IMR-90 (cell line): ENCODE measurements around the gene PEAK1. TPM values are rescaled to one million over a fixed set of nuclear protein-coding genes. Genes with fewer than 3 reads are reported as not detected.
A peak's percentile ranks its signal among the peaks of the same experiment; 100 is the strongest.

ENCODE experiments used
- ATAC-seq: fragments of 200-7000 bp; cut with Tn5 transposase; 2 replicates; pipeline ENCODE4 v1.9.1; 2020; ENCODE audit warnings: low read depth, mild to moderate bottlenecking, moderate library complexity
- BruUV-seq: library from RNA; stranded (reverse); fragments of 400-500 nt; replicated peaks from 2 replicates; lab custom pipeline; 2021; lab: Mats Ljungman, UMichigan
- CTCF ChIA-PET: fragments of 300-600 bp; formaldehyde crosslinking; extraction: SDS; loops from one replicate; lab custom pipeline; 2021; ENCODE audit warnings: antibody characterized with exemption; lab: Yijun Ruan, JAX
- POLR2A ChIA-PET: fragments of 300-600 bp; sonication (Branson Sonifier 250); formaldehyde crosslinking; loops from one replicate; lab custom pipeline; 2022; ENCODE audit warnings: antibody characterized with exemption; ENCODE audit not compliant: unreplicated experiment; lab: Charles Lee
- DNase-seq: peaks from one replicate; pipeline ENCODE4 v3.0.0; 2013
- H2AFZ ChIP-seq: replicated peaks from 2 replicates; pipeline ENCODE3; 2013; ENCODE audit warnings: low read length, mild to moderate bottlenecking; ENCODE audit not compliant: poor library complexity
- H2AK5ac ChIP-seq: 2 replicates; pipeline ENCODE4 v1.6.1; 2013; ENCODE audit warnings: low read depth, low read length, inconsistent platforms
- H2AK9ac ChIP-seq: replicated peaks from 2 replicates; pipeline ENCODE3; 2013; ENCODE audit warnings: mild to moderate bottlenecking, low read depth, low read length, moderate library complexity; ENCODE audit not compliant: poor library complexity
- H2BK120ac ChIP-seq: 2 replicates; pipeline ENCODE4 v1.6.1; 2013; ENCODE audit warnings: low read depth, low read length, inconsistent platforms
- H2BK15ac ChIP-seq: 3 replicates; pipeline ENCODE4 v1.6.1; 2013; ENCODE audit warnings: low read depth, low read length, inconsistent platforms
- H2BK20ac ChIP-seq: 2 replicates; pipeline ENCODE4 v1.6.1; 2013; ENCODE audit warnings: low read depth, mild to moderate bottlenecking, inconsistent platforms, low read length, moderate library complexity
- H2BK5ac ChIP-seq: 2 replicates; pipeline ENCODE4 v1.6.1; 2013; ENCODE audit warnings: mild to moderate bottlenecking, low read depth, low read length, inconsistent platforms; ENCODE audit not compliant: poor library complexity, severe bottlenecking
- H3K14ac ChIP-seq: replicated peaks from 2 replicates; pipeline ENCODE4 v1.6.1; 2013; ENCODE audit warnings: low read depth, low read length, inconsistent platforms
- H3K18ac ChIP-seq: 2 replicates; pipeline ENCODE4 v1.6.1; 2013; ENCODE audit warnings: low read depth, low read length, control low read depth
- H3K23ac ChIP-seq: 2 replicates; pipeline ENCODE4 v1.6.1; 2013; ENCODE audit warnings: low read depth, low read length, inconsistent platforms
- H3K27ac ChIP-seq: 2 replicates; pipeline ENCODE4 v1.5.1; 2013; ENCODE audit warnings: mild to moderate bottlenecking, control low read depth, low read length; ENCODE audit not compliant: insufficient read depth
- H3K27me3 ChIP-seq: 2 replicates; pipeline ENCODE4 v1.6.1; 2013; ENCODE audit warnings: low read length; ENCODE audit not compliant: control insufficient read depth, insufficient read depth
- H3K36me3 ChIP-seq: 2 replicates; pipeline ENCODE4 v1.6.1; 2013; ENCODE audit warnings: low read length, mixed read lengths; ENCODE audit not compliant: control insufficient read depth, insufficient read depth
- H3K4ac ChIP-seq: 2 replicates; pipeline ENCODE4 v1.6.1; 2013; ENCODE audit warnings: low read depth, low read length, inconsistent platforms
- H3K4me1 ChIP-seq: 2 replicates; pipeline ENCODE4 v1.6.1; 2013; ENCODE audit warnings: low read length, mixed read lengths; ENCODE audit not compliant: control insufficient read depth, insufficient read depth
- H3K4me2 ChIP-seq: 2 replicates; pipeline ENCODE4 v1.6.1; 2013; ENCODE audit warnings: low read depth, mild to moderate bottlenecking, control low read depth, low read length, moderate library complexity
- H3K4me3 ChIP-seq: 2 replicates; pipeline ENCODE4 v1.5.1; 2013; ENCODE audit warnings: low read depth, mild to moderate bottlenecking, control low read depth, low read length, moderate library complexity; ENCODE audit not compliant: insufficient read depth
- H3K56ac ChIP-seq: 2 replicates; pipeline ENCODE4 v1.6.1; 2013; ENCODE audit warnings: low read length, inconsistent platforms; ENCODE audit not compliant: insufficient read depth; ENCODE audit errors: extremely low read depth
- H3K79me1 ChIP-seq, 2 experiments: 2 replicates each; pipeline ENCODE4 v1.6.1; 2013; ENCODE audit warnings: low read length in 2 of 2, inconsistent platforms in 1 of 2, low read depth in 1 of 2
- H3K9ac ChIP-seq: 2 replicates; pipeline ENCODE4 v1.6.1; 2013; ENCODE audit warnings: low read depth, low read length, control low read depth
- H3K9me1 ChIP-seq: 2 replicates; pipeline ENCODE4 v1.6.1; 2013; ENCODE audit warnings: low read length, inconsistent platforms; ENCODE audit not compliant: insufficient read depth
- H3K9me3 ChIP-seq: 2 replicates; pipeline ENCODE4 v1.6.1; 2013; ENCODE audit warnings: low read length; ENCODE audit not compliant: control insufficient read depth, insufficient read depth
- H4K20me1 ChIP-seq: 2 replicates; pipeline ENCODE4 v1.6.1; 2013; ENCODE audit warnings: low read length, inconsistent platforms; ENCODE audit not compliant: insufficient read depth
- H4K5ac ChIP-seq: 2 replicates; pipeline ENCODE4 v1.6.1; 2013; ENCODE audit warnings: mild to moderate bottlenecking, low read depth, low read length, control low read depth
- H4K8ac ChIP-seq, 2 experiments: 2 replicates each; pipeline ENCODE4 v1.6.1; 2013; ENCODE audit warnings: low read depth in 2 of 2, low read length in 2 of 2, control low read depth in 1 of 2, inconsistent platforms in 1 of 2
- H4K91ac ChIP-seq: 2 replicates; pipeline ENCODE4 v1.6.1; 2013; ENCODE audit warnings: low read depth, low read length, inconsistent platforms; ENCODE audit not compliant: insufficient read depth
- CTCF ChIP-seq: conservative IDR thresholded peaks from 2 replicates; pipeline ENCODE4 v1.5.1; 2012; ENCODE audit warnings: mild to moderate bottlenecking, low read depth, low read length, improper control_type of control experiment
- FOS ChIP-seq: fragments of 150-350 bp; IDR thresholded peaks from 2 replicates; pipeline ENCODE4 v1.6.1; 2016; ENCODE audit warnings: low read depth, low read length
- NFE2L2 ChIP-seq: fragments of 150-350 bp; IDR thresholded peaks from 2 replicates; pipeline ENCODE4 v1.6.1; 2016; ENCODE audit warnings: low read depth, mild to moderate bottlenecking, low read length
- RAD21 ChIP-seq: IDR thresholded peaks from 2 replicates; pipeline ENCODE4 v1.6.1; 2012; ENCODE audit warnings: low read length, improper control_type of control experiment
- SMC3 ChIP-seq: fragments of 150-350 bp; IDR thresholded peaks from 2 replicates; pipeline ENCODE4 v1.6.1; 2016; ENCODE audit warnings: low read depth, mild to moderate bottlenecking, antibody characterized with exemption, low read length, moderate library complexity
- USF2 ChIP-seq: fragments of 150-350 bp; IDR thresholded peaks from 2 replicates; pipeline ENCODE4 v1.6.1; 2017; ENCODE audit warnings: mild to moderate bottlenecking, antibody characterized with exemption, low read length, low read depth
- WGBS, 2 experiments: methylation state at CpG; one replicate each; pipeline versions ENCODE4 v1.1.5 to v1.1.7; 2013; ENCODE audit warnings: missing lambda C conversion rate in 2 of 2; ENCODE audit not compliant: insufficient read length in 1 of 2; ENCODE audit errors: extremely low coverage in 2 of 2; 5-methylcytosine and 5-hydroxymethylcytosine counted together
- dilution Hi-C: fragments of 300-500 bp; cut with HindIII; formaldehyde crosslinking; loops from one replicate; pipeline ENCODE4 v1.14.3; 2018; ENCODE audit warnings: low sequenced_read_pairs; ENCODE audit not compliant: unreplicated experiment
- in situ Hi-C: fragments of 300-500 bp; cut with MboI; formaldehyde crosslinking; loops from 3 replicates; pipeline ENCODE4 v1.14.3; 2019; ENCODE audit warnings: low sequenced_read_pairs, inconsistent platforms, mixed read lengths
- intact Hi-C: fragments of 100-400 bp; cut with micrococcal nuclease; formaldehyde crosslinking; loops from 2 replicates; pipeline ENCODE4 v1.10.0; 2022
- polyA plus RNA-seq, 3 experiments: library from polyadenylated mRNA; depleted of rRNA; stranded (reverse); fragments of >200 nt; gene quantifications; 2 replicates each; pipeline ENCODE4 v1.2.3, GENCODE V29; 2012; ENCODE audit warnings: low replicate concordance in 1 of 3
- total RNA-seq: library from RNA; depleted of rRNA; stranded (reverse); fragments of >200 nt; gene quantifications from 2 replicates; pipeline ENCODE4 v1.2.3, GENCODE V29; 2012

The PEAK1 gene
- total and polyA plus RNA-seq, 2 of the 4 experiments (the other 2 are of a cell fraction) = 21.5 to 43.9 TPM

- H3K18ac ChIP-seq = no peak overlapping the region
- no peaks in the 10 kb centered on the region for H3K9me3 ChIP-seq
- H4K91ac ChIP-seq = no peak overlapping the region
- no CpG with 5 or more reads among the region's 3 CpGs for WGBS, 2 experiments
- no peak overlapping the region for H2BK120ac ChIP-seq
- no peaks in the 10 kb centered on the region for H3K27me3 ChIP-seq
- no peak overlapping the region for H3K14ac ChIP-seq
- H2BK15ac ChIP-seq = no peak overlapping the region
- no peak overlapping the region for H4K5ac ChIP-seq
- no peak overlapping the region for H2AK5ac ChIP-seq
- H3K27ac ChIP-seq = no peak overlapping the region
- H3K56ac ChIP-seq = no peak overlapping the region
- ChIA-PET POLR2A (no interaction called here), CTCF (no interaction called here)
- no peak overlapping the region for H3K4ac ChIP-seq
- H2AK9ac ChIP-seq = no peak overlapping the region
- H3K23ac ChIP-seq = no peak overlapping the region
- DNase-seq = no peak
- no peak for ATAC-seq
- peaks cover 7% of the 10 kb centered on the region for H3K36me3 ChIP-seq
- no peak overlapping the region for H2BK20ac ChIP-seq
- no peaks in the 10 kb centered on the region; the same call in 1 of the 2 replicates for H3K4me1 ChIP-seq
- no peak overlapping the region for H4K8ac ChIP-seq
- H3K79me1 ChIP-seq = peaks cover 44 to 62% of the 10 kb centered on the region in 2 experiments
- H3K9me1 ChIP-seq = peaks cover 2% of the 10 kb centered on the region; the same call in 1 of the 2 replicates
- in situ Hi-C loops (no loop called here), intact Hi-C loops (no loop called here), dilution Hi-C loops (no loop called here)
- no peaks in the 10 kb centered on the region; the same call in 1 of the 2 replicates for H4K20me1 ChIP-seq
- no peak overlapping the region for H3K4me2 ChIP-seq
- TF ChIP-seq SMC3 (no peak), CTCF (no peak), FOS (no peak), NFE2L2 (peak; percentile 40; the same call in 1 of the 2 replicates), USF2 (no peak), RAD21 (no peak)
- no peak overlapping the region for H3K4me3 ChIP-seq
- H2BK5ac ChIP-seq = no peak overlapping the region
- H3K9ac ChIP-seq = no peak overlapping the region
- BruUV-seq = no TSS peak
- H2AFZ ChIP-seq = no peak overlapping the region
Observed at GRCh38 chr15:77126529-77127326, 293.2 kb downstream of the PEAK1 start.
